Smooth muscle cell (in vitro differentiated cells): ENCODE data around the gene LMO1. TPM values are rescaled to one million over a fixed set of nuclear protein-coding genes. Genes with fewer than 3 reads are reported as not detected.

Source experiments
- DNase-seq: peaks from one replicate; lab custom pipeline; 2025; ENCODE audit not compliant: unreplicated experiment; lab: John Stamatoyannopoulos, UW
- H2AFZ ChIP-seq: fragments of 200-600 bp; sonication (generic); 2 replicates; pipeline ENCODE4 v1.6.0; 2016; ENCODE audit warnings: antibody characterized with exemption, low read depth, mild to moderate bottlenecking
- H3F3A ChIP-seq: fragments of 200-600 bp; sonication (generic); 2 replicates; pipeline ENCODE4 v1.6.0; 2017; ENCODE audit warnings: antibody characterized with exemption, low read depth
- H3K27ac ChIP-seq: fragments of 200-600 bp; sonication (generic); 2 replicates; pipeline ENCODE4 v1.5.1; 2016; ENCODE audit warnings: low read depth, mild to moderate bottlenecking
- H3K27me3 ChIP-seq: fragments of 200-600 bp; sonication (generic); 2 replicates; pipeline ENCODE4 v1.6.1; 2016; ENCODE audit warnings: low read depth, mild to moderate bottlenecking
- H3K36me3 ChIP-seq: fragments of 200-600 bp; sonication (generic); 2 replicates; pipeline ENCODE4 v1.5.1; 2016; ENCODE audit warnings: low read depth
- H3K4me1 ChIP-seq: fragments of 200-600 bp; sonication (generic); 2 replicates; pipeline ENCODE4 v1.5.1; 2016; ENCODE audit warnings: low read depth
- H3K4me2 ChIP-seq: fragments of 200-600 bp; sonication (generic); 2 replicates; pipeline ENCODE4 v1.6.0; 2016; ENCODE audit warnings: mild to moderate bottlenecking
- H3K4me3 ChIP-seq: fragments of 200-600 bp; sonication (generic); 2 replicates; pipeline ENCODE4 v1.5.1; 2016; ENCODE audit warnings: mild to moderate bottlenecking
- H3K79me2 ChIP-seq: fragments of 200-600 bp; sonication (generic); 2 replicates; pipeline ENCODE4 v1.6.0; 2016; ENCODE audit warnings: low read depth, mild to moderate bottlenecking
- H3K9ac ChIP-seq: fragments of 200-600 bp; sonication (generic); 2 replicates; pipeline ENCODE4 v1.6.0; 2016; ENCODE audit warnings: low read depth
- H3K9me3 ChIP-seq: fragments of 200-600 bp; sonication (generic); replicated peaks from 2 replicates; pipeline ENCODE4 v1.5.1; 2016; ENCODE audit warnings: low read depth
- H4K20me1 ChIP-seq: fragments of 200-600 bp; sonication (generic); 2 replicates; pipeline ENCODE4 v1.6.0; 2016; ENCODE audit warnings: low read depth
- CTCF ChIP-seq: fragments of 200-600 bp; sonication (generic); IDR thresholded peaks from 2 replicates; pipeline ENCODE4 v1.5.1; 2017; ENCODE audit warnings: borderline replicate concordance, mild to moderate bottlenecking, antibody characterized with exemption; ENCODE audit not compliant: insufficient read depth, poor library complexity, severe bottlenecking
- WGBS: methylation state at CpG from one replicate; pipeline ENCODE4 v1.1.7; 2016; ENCODE audit warnings: low lambda C conversion rate; 5-methylcytosine and 5-hydroxymethylcytosine counted together
- polyA plus RNA-seq: library from polyadenylated mRNA; unstranded; fragments of >200 nt; fragmentation: Nextera tagmentation; extraction: Ambion mirVana; gene quantifications from 2 replicates; pipeline ENCODE4 v1.2.1, GENCODE V29; 2016
- total RNA-seq: library from RNA; depleted of rRNA; stranded (reverse); fragments of >200 nt; gene quantifications from 2 replicates; pipeline ENCODE4 v1.2.3, GENCODE V29; 2014

The LMO1 gene
- total and polyA plus RNA-seq, 2 experiments from 2014 or later: 1.1 to 1.6 TPM

- Histone ChIP-seq H3K9ac (no peak overlapping the region), H3K79me2 (no peaks in the 10 kb centered on the region), H4K20me1 (no peaks in the 10 kb centered on the region), H3K4me3 (no peak overlapping the region), H3K27me3 (peaks cover 19% of the 10 kb centered on the region), H3K4me1 (no peaks in the 10 kb centered on the region), H3K9me3 (no peaks in the 10 kb centered on the region), H3K27ac (no peak overlapping the region), H3K4me2 (no peak overlapping the region), H3K36me3 (no peaks in the 10 kb centered on the region), H3F3A (no peaks in the 10 kb centered on the region), H2AFZ (no peak overlapping the region)
- no peak for DNase-seq
- TF ChIP-seq CTCF: no peak
- WGBS: 74% methylated on average over 1 of the region's 1 CpG
Measured at GRCh38 chr11:8178297-8178696, 85.4 kb downstream of the LMO1 start.

GRCh38 chr11:8177136-8177535, 86.5 kb downstream of the LMO1 start:
- peaks cover 19% of the 10 kb centered on the region for H3K27me3 ChIP-seq
- H3K4me2 ChIP-seq: no peak overlapping the region
- no peak overlapping the region for H3K27ac ChIP-seq
- no peaks in the 10 kb centered on the region for H3F3A ChIP-seq
- H3K4me3 ChIP-seq: no peak overlapping the region
- TF ChIP-seq CTCF: no peak
- H4K20me1 ChIP-seq: no peaks in the 10 kb centered on the region
- H3K79me2 ChIP-seq: no peaks in the 10 kb centered on the region
- H2AFZ ChIP-seq: no peak overlapping the region
- no peaks in the 10 kb centered on the region for H3K4me1 ChIP-seq
- 71% methylated on average over 5 of the region's 5 CpGs for WGBS
- DNase-seq: no peak
- H3K36me3 ChIP-seq: no peaks in the 10 kb centered on the region
- H3K9me3 ChIP-seq: no peaks in the 10 kb centered on the region
- H3K9ac ChIP-seq: no peak overlapping the region

Other genes starting within 250 kb of the LMO1 start
- gene TUB, start 182.7 kb downstream of the LMO1 start, total RNA-seq: 9.5 and 11.5 TPM in 2 replicates
- gene TUB, start 182.7 kb downstream of the LMO1 start, polyA plus RNA-seq: 5.2 and 6.0 TPM in 2 replicates
- gene RIC3, start 94.9 kb downstream of the LMO1 start, total RNA-seq: 0.18 and 3.1 TPM in 2 replicates
- gene RIC3, start 94.9 kb downstream of the LMO1 start, polyA plus RNA-seq: 0.35 and 1.6 TPM in 2 replicates